GM12892 (cell line): Measurements from ENCODE around the gene NUP50.

Source experiments
- POLR2AphosphoS5 ChIP-seq: IDR thresholded peaks from 2 replicates; pipeline ENCODE4 v1.6.1; 2011; ENCODE audit warnings: low read depth, low read length, control low read depth
- TAF1 ChIP-seq: IDR thresholded peaks from 2 replicates; pipeline ENCODE4 v1.6.1; 2011; ENCODE audit warnings: low read depth, mild to moderate bottlenecking, control low read depth, low read length, borderline replicate concordance

GRCh38 chr22:45172881-45173585 lies 9.3 kb downstream of the NUP50 start:
- TF ChIP-seq POLR2AphosphoS5 (no peak), TAF1 (no peak)
